ENCODE data around the gene OR2G2.

DNA sequence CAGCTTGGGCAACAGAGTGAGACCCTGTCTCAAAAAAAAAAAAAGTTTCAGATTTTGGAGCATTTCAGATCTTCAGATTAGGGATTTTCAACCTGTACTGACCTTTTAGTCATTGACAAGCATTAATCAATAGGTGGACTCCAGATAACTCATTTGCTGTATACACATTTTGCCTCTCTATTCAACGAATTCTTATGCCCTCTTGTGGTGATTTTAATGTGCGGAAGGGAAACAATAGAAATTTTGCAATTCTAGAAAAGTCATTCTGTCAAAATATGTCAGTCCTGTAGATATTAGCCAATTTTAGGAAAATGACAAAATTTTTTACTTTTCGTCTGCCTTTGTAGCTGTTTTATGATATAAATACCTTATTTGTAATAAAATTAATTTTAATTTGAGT, 11.6 kb upstream of the OR2G2 start:
- TF ChIP-seq, protein P1, sequence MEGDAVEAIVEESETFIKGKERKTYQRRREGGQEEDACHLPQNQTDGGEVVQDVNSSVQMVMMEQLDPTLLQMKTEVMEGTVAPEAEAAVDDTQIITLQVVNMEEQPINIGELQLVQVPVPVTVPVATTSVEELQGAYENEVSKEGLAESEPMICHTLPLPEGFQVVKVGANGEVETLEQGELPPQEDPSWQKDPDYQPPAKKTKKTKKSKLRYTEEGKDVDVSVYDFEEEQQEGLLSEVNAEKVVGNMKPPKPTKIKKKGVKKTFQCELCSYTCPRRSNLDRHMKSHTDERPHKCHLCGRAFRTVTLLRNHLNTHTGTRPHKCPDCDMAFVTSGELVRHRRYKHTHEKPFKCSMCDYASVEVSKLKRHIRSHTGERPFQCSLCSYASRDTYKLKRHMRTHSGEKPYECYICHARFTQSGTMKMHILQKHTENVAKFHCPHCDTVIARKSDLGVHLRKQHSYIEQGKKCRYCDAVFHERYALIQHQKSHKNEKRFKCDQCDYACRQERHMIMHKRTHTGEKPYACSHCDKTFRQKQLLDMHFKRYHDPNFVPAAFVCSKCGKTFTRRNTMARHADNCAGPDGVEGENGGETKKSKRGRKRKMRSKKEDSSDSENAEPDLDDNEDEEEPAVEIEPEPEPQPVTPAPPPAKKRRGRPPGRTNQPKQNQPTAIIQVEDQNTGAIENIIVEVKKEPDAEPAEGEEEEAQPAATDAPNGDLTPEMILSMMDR (IDR thresholded peaks at IDR 0.05) = peak; percentile 70
- no peak for TF ChIP-seq ZFX (IDR thresholded peaks at IDR 0.05; ENCODE audit: borderline replicate concordance)
